H9 (cell line): ENCODE measurements around the gene COL5A2. TPM values are rescaled to one million over a fixed set of nuclear protein-coding genes. Genes with fewer than 3 reads are reported as not detected.
A peak's percentile ranks its signal among the peaks of the same experiment; 100 is the strongest.

Source experiments
- DNase-seq: peaks from one replicate; pipeline ENCODE4 v3.0.0-alpha.2; 2017
- H2AFZ ChIP-seq: one replicate; pipeline ENCODE4 v1.6.1; 2013; ENCODE audit warnings: mild to moderate bottlenecking, low read length, control low read depth, moderate library complexity
- H2AK5ac ChIP-seq: 2 replicates; pipeline ENCODE4 v1.6.1; 2013; ENCODE audit warnings: low read length, control low read depth, mixed read lengths; ENCODE audit not compliant: insufficient read length
- H2BK120ac ChIP-seq: one replicate; pipeline ENCODE4 v1.6.1; 2013; ENCODE audit warnings: low read depth, mild to moderate bottlenecking, low read length, control low read depth, inconsistent platforms; ENCODE audit not compliant: poor library complexity, severe bottlenecking
- H2BK12ac ChIP-seq: 2 replicates; pipeline ENCODE4 v1.6.1; 2013; ENCODE audit warnings: low read length, control low read depth, mixed read lengths, low read depth; ENCODE audit not compliant: insufficient read length
- H2BK15ac ChIP-seq: 2 replicates; pipeline ENCODE4 v1.6.1; 2013; ENCODE audit warnings: low read depth, low read length, control low read depth
- H2BK20ac ChIP-seq: one replicate; pipeline ENCODE4 v1.6.1; 2013; ENCODE audit warnings: low read depth, mild to moderate bottlenecking, low read length, control low read depth, inconsistent platforms; ENCODE audit not compliant: poor library complexity, severe bottlenecking
- H2BK5ac ChIP-seq: 2 replicates; pipeline ENCODE4 v1.6.1; 2013; ENCODE audit warnings: low read length, control low read depth, mixed read lengths; ENCODE audit not compliant: insufficient read length
- H3K14ac ChIP-seq: 2 replicates; pipeline ENCODE4 v1.6.1; 2013; ENCODE audit warnings: low read length, control low read depth; ENCODE audit not compliant: insufficient read depth
- H3K18ac ChIP-seq: 2 replicates; pipeline ENCODE4 v1.6.1; 2013; ENCODE audit warnings: low read depth, mild to moderate bottlenecking, mixed read lengths, low read length, control low read depth; ENCODE audit not compliant: insufficient read length
- H3K23ac ChIP-seq: 2 replicates; pipeline ENCODE4 v1.6.1; 2013; ENCODE audit warnings: low read length, control low read depth, mixed read lengths, low read depth; ENCODE audit not compliant: insufficient read length
- H3K23me2 ChIP-seq: 2 replicates; pipeline ENCODE4 v1.6.1; 2013; ENCODE audit warnings: low read depth, mild to moderate bottlenecking, mixed read lengths, low read length, control low read depth; ENCODE audit not compliant: insufficient read length, poor library complexity, severe bottlenecking
- H3K27ac ChIP-seq: 2 replicates; pipeline ENCODE4 v1.5.1; 2013; ENCODE audit warnings: low read length, control low read depth, mixed read lengths, low read depth; ENCODE audit not compliant: insufficient read length
- H3K27me3 ChIP-seq: 2 replicates; pipeline ENCODE4 v1.6.1; 2013; ENCODE audit warnings: low read length, control low read depth, inconsistent platforms; ENCODE audit not compliant: insufficient read depth
- H3K4ac ChIP-seq: 2 replicates; pipeline ENCODE4 v1.6.1; 2013; ENCODE audit warnings: low read depth, mild to moderate bottlenecking, control low read depth, inconsistent platforms, low read length, moderate library complexity
- H3K4me1 ChIP-seq: 2 replicates; pipeline ENCODE4 v1.6.1; 2013; ENCODE audit warnings: low read length, control low read depth, inconsistent platforms; ENCODE audit not compliant: insufficient read depth
- H3K4me2 ChIP-seq: 2 replicates; pipeline ENCODE4 v1.6.1; 2013; ENCODE audit warnings: low read length, control low read depth, mixed read lengths; ENCODE audit not compliant: insufficient read length, insufficient read depth
- H3K56ac ChIP-seq: 2 replicates; pipeline ENCODE4 v1.6.1; 2013; ENCODE audit warnings: low read depth, mild to moderate bottlenecking, mixed read lengths, low read length, control low read depth; ENCODE audit not compliant: insufficient read length
- H3K79me1 ChIP-seq: 2 replicates; pipeline ENCODE4 v1.6.1; 2013; ENCODE audit warnings: low read depth, mild to moderate bottlenecking, moderate library complexity, low read length, control low read depth, inconsistent platforms; ENCODE audit not compliant: insufficient read depth, poor library complexity, severe bottlenecking
- H3K79me2 ChIP-seq: 2 replicates; pipeline ENCODE4 v1.6.1; 2013; ENCODE audit warnings: low read length, control low read depth, inconsistent platforms; ENCODE audit not compliant: insufficient read depth
- H3K9ac ChIP-seq: 2 replicates; pipeline ENCODE4 v1.6.1; 2013; ENCODE audit warnings: low read length, control low read depth, mixed read lengths; ENCODE audit not compliant: insufficient read length; ENCODE audit errors: extremely low read depth
- H3K9me3 ChIP-seq: one replicate; pipeline ENCODE4 v1.6.1; 2013; ENCODE audit warnings: low read depth, low read length, inconsistent platforms; ENCODE audit not compliant: control insufficient read depth
- H3T11ph ChIP-seq: one replicate; pipeline ENCODE4 v1.6.1; 2013; ENCODE audit warnings: mild to moderate bottlenecking, low read length, control low read depth, inconsistent platforms
- H4K20me1 ChIP-seq: one replicate; pipeline ENCODE4 v1.6.1; 2013; ENCODE audit not compliant: control insufficient read depth, insufficient read length, insufficient read depth
- H4K5ac ChIP-seq: 2 replicates; pipeline ENCODE4 v1.6.1; 2013; ENCODE audit warnings: low read depth, mild to moderate bottlenecking, mixed read lengths, low read length, control low read depth; ENCODE audit not compliant: insufficient read length
- H4K8ac ChIP-seq: replicated peaks from 2 replicates; pipeline ENCODE4 v1.6.1; 2013; ENCODE audit warnings: low read length, control low read depth, mixed read lengths, low read depth; ENCODE audit not compliant: insufficient read length
- H4K91ac ChIP-seq: 2 replicates; pipeline ENCODE4 v1.6.1; 2013; ENCODE audit warnings: low read depth, mild to moderate bottlenecking, moderate library complexity, mixed read lengths, low read length, control low read depth; ENCODE audit not compliant: insufficient read length
- H3K27ac Mint-ChIP-seq, 3 experiments: 2 replicates in 2 of 3; 3 replicates in 1 of 3; pipeline ENCODE4 v1.8.0; 2020 to 2021; ENCODE audit warnings: mixed read lengths in 3 of 3, mild to moderate bottlenecking in 1 of 3, moderate library complexity in 1 of 3
- H3K27me3 Mint-ChIP-seq: 2 replicates; pipeline ENCODE4 v1.8.0; 2021; ENCODE audit warnings: low read depth, mild to moderate bottlenecking, moderate library complexity, mixed read lengths
- H3K36me3 Mint-ChIP-seq, 3 experiments: 2 replicates in 2 of 3; 3 replicates in 1 of 3; pipeline ENCODE4 v1.8.0; 2020 to 2021; ENCODE audit warnings: low read depth in 3 of 3, mixed read lengths in 3 of 3; ENCODE audit not compliant: insufficient read depth in 1 of 3
- H3K4me1 Mint-ChIP-seq, 2 experiments: 2 replicates each; pipeline ENCODE4 v1.8.0; 2020; ENCODE audit warnings: mixed read lengths in 2 of 2
- H3K4me3 Mint-ChIP-seq, 2 experiments: 2 replicates in 1 of 2; 3 replicates in 1 of 2; pipeline ENCODE4 v1.8.0; 2020 to 2021; ENCODE audit warnings: mild to moderate bottlenecking in 2 of 2, mixed read lengths in 2 of 2, moderate library complexity in 1 of 2
- H3K9me3 Mint-ChIP-seq, 2 experiments: 2 replicates in 1 of 2; 3 replicates in 1 of 2; pipeline ENCODE4 v1.8.0; 2020; ENCODE audit warnings: mild to moderate bottlenecking in 2 of 2, mixed read lengths in 2 of 2, moderate library complexity in 1 of 2
- CTCF ChIP-seq: fragments of 200-600 bp; sonication (generic); conservative IDR thresholded peaks from 3 replicates; pipeline ENCODE4 v1.8.0; 2021; ENCODE audit warnings: antibody characterized with exemption, mild to moderate bottlenecking
- WGBS: extraction: QIAGEN DNeasy Blood & Tissue Kit; methylation state at CpG from one replicate; pipeline ENCODE4 v1.1.7; 2013; ENCODE audit warnings: missing lambda C conversion rate, low lambda C conversion rate, mixed read lengths; ENCODE audit not compliant: insufficient read length; ENCODE audit errors: extremely low coverage; 5-methylcytosine and 5-hydroxymethylcytosine counted together
- total RNA-seq: library from RNA; stranded (reverse); gene quantifications from 2 replicates; pipeline ENCODE4 v1.2.1, GENCODE V29; 2021

Gene COL5A2
- total RNA-seq, 1 experiment from 2014 or later = 10.5 TPM

- H3K14ac ChIP-seq = no peak overlapping the region
- H3K4ac ChIP-seq = no peak overlapping the region
- H3K36me3 Mint-ChIP-seq = no peaks in the 10 kb centered on the region
- H3K18ac ChIP-seq = no peak overlapping the region
- no peak overlapping the region for H2BK5ac ChIP-seq
- H2AFZ ChIP-seq = no peak overlapping the region
- H3K79me2 ChIP-seq = no peaks in the 10 kb centered on the region; the same call in 1 of the 2 replicates
- H4K20me1 ChIP-seq = no peaks in the 10 kb centered on the region
- no peak for TF ChIP-seq CTCF
- H2BK15ac ChIP-seq = no peak overlapping the region
- no peak overlapping the region for H4K91ac ChIP-seq
- H2AK5ac ChIP-seq = no peak overlapping the region
- no CpG with 5 or more reads among the region's 3 CpGs for WGBS
- H4K8ac ChIP-seq = no peak overlapping the region
- no peak overlapping the region for H3K9ac ChIP-seq
- H4K5ac ChIP-seq = no peak overlapping the region
- no peak overlapping the region for H3T11ph ChIP-seq
- no peak overlapping the region for H3K27ac ChIP-seq
- H3K27me3 ChIP-seq = no peaks in the 10 kb centered on the region
- H3K27ac Mint-ChIP-seq = peak overlapping the region in 2 of 3 experiments; percentile 18 to 23; a peak in 1 of 7 replicates
- no peak overlapping the region for H2BK12ac ChIP-seq
- peaks cover 3% of the 10 kb centered on the region; the same call in 1 of the 2 replicates for H3K4me1 ChIP-seq
- DNase-seq = no peak
- no peaks in the 10 kb centered on the region for H3K27me3 Mint-ChIP-seq
- no peak overlapping the region for H3K4me3 Mint-ChIP-seq
- no peak overlapping the region for H3K23ac ChIP-seq
- no peaks in the 10 kb centered on the region for H3K23me2 ChIP-seq
- H3K9me3 ChIP-seq = no peaks in the 10 kb centered on the region
- no peaks in the 10 kb centered on the region; a peak in 1 of 5 replicates for H3K9me3 Mint-ChIP-seq
- H3K56ac ChIP-seq = no peak overlapping the region
- peak overlapping the region; percentile 12 for H3K4me2 ChIP-seq
- H2BK120ac ChIP-seq = no peak overlapping the region
- H2BK20ac ChIP-seq = no peak overlapping the region
- no peaks in the 10 kb centered on the region for H3K79me1 ChIP-seq
- H3K4me1 Mint-ChIP-seq = peaks cover 23 to 29% of the 10 kb centered on the region in 2 experiments
Measured at GRCh38 chr2:189163889-189164288, 15.7 kb downstream of the COL5A2 start.
